Pancreas (tissue), 10 donors: ENCODE measurements around the gene MAP4K1. TPM values are rescaled to one million over a fixed set of nuclear protein-coding genes. Genes with fewer than 3 reads are reported as not detected.

Source experiments
- ATAC-seq, 4 donors: fragments of 200-7000 bp; cut with Tn5 transposase; one replicate each; pipeline versions ENCODE4 v1.8.0 to v1.9.1; 2020; ENCODE audit warnings: mild to moderate bottlenecking in 4 of 4, moderate library complexity in 4 of 4
- DNase-seq, 6 donors: peaks; one replicate each; pipeline ENCODE4 v3.0.0-alpha.2; 2020
- FAIRE-seq: peaks from 2 replicates; lab custom pipeline; 2012; peaks lifted over from hg19 to GRCh38; lab: Jason Lieb, UNC
- H3K27ac ChIP-seq, 4 donors: fragments of 200-600 bp; sonication (generic); 1 replicate in 3 of 4; 2 replicates in 1 of 4; pipeline versions ENCODE4 v1.5.0 to v1.8.0; 2020
- H3K27me3 ChIP-seq, 4 donors: fragments of 200-600 bp; one replicate each; pipeline ENCODE4 v1.8.0; 2021
- H3K36me3 ChIP-seq, 3 donors: fragments of 200-600 bp; sonication (generic) in 1 of 3; one replicate each; pipeline versions ENCODE4 v1.5.0 to v1.8.0; 2020 to 2021
- H3K4me1 ChIP-seq, 3 donors: fragments of 200-600 bp; one replicate each; pipeline ENCODE4 v1.8.0; 2021
- H3K4me3 ChIP-seq, 4 donors: fragments of 200-600 bp; sonication (generic) in 2 of 4; one replicate each; pipeline versions ENCODE4 v1.5.0 to v1.8.0; 2020 to 2021
- H3K9me3 ChIP-seq, 4 donors: fragments of 200-600 bp; one replicate each; pipeline ENCODE4 v1.8.0; 2021
- CTCF ChIP-seq, 4 donors: fragments of 200-600 bp; sonication (generic) in 3 of 4; IDR thresholded peaks; one replicate each; pipeline versions ENCODE4 v1.5.0 to v1.8.0; 2021; ENCODE audit warnings: antibody characterized with exemption in 4 of 4
- WGBS, 2 donors: extraction: QIAGEN DNeasy Blood & Tissue Kit; methylation state at CpG; one replicate each; pipeline ENCODE4 v1.1.7; 2013; 5-methylcytosine and 5-hydroxymethylcytosine counted together
- intact Hi-C, 3 donors: fragments of 100-400 bp; cut with DNase I; formaldehyde crosslinking; loops; one replicate each; pipeline versions ENCODE4 v1.11.1 to v1.14.2; 2022
- polyA plus RNA-seq, 2 donors: library from polyadenylated mRNA; stranded (reverse); fragments of 200-250 nt; gene quantifications; one replicate each; pipeline ENCODE4 v1.2.3, GENCODE V29; 2013
- total RNA-seq, 6 donors: library from RNA; stranded (reverse); fragmentation: NEBNext Ultra II Directional in 4 of 6; extraction: Animal tissue kit (Norgen Biotek cat#: 25700) in 4 of 6; gene quantifications; one replicate each; pipeline versions ENCODE4 v1.2.1 to v1.2.4, GENCODE V29; 2021 to 2023
- donor health status: healthy with polysubstance abuse.
- donor health status: DM: no; HTN: no; CAD: no; lungs with moderate emphysema.
- donor health status: DM: no; HTN: no; CAD: no.
- donor health status: control.
- donor health status: control.
- donor health status: Bipolar disorder and iron deficiency.
- donor health status: DM: yes; HTN: yes; CAD: no.
- donor health status: DM: no; HTN: no; CAD: no.
- donor health status: DM: no; HTN: no; CAD: no.
- donor health status: DM: yes; HTN: yes; CAD: no.

MAP4K1 gene
- total and polyA plus RNA-seq, 8 donors: 0.79 to 43.4 (median 2.7) TPM

GRCh38 chr19:38544569-38545315, 73.0 kb downstream of the MAP4K1 start:
- Histone ChIP-seq H3K27ac (peak overlapping the region in 1 of 4 donors; percentile 13), H3K4me3 (no peak overlapping the region), H3K9me3 (no peaks in the 10 kb centered on the region), H3K4me1 (peaks cover 0 to 7% (median under 1%) of the 10 kb centered on the region in 3 donors), H3K27me3 (no peaks in the 10 kb centered on the region), H3K36me3 (no peaks in the 10 kb centered on the region)
- no peak for ATAC-seq
- WGBS, 2 donors: 38 to 41% methylated on average over 6 of the region's 6 CpGs
- intact Hi-C loops: no loop called here
- peak in 2 of 4 donors; percentile 36 to 38 for TF ChIP-seq CTCF (IDR thresholded peaks at IDR 0.05)
- no peak for FAIRE-seq
- no peak for DNase-seq

- no peaks in the 10 kb centered on the region for H3K27me3 ChIP-seq
- TF ChIP-seq CTCF (IDR thresholded peaks at IDR 0.05): peak in 1 of 4 donors; percentile 35
- ATAC-seq (peak; percentile 87 to 96 (median 92)), DNase-seq (peak in 5 of 6 donors; percentile 47 to 74 (median 61)), FAIRE-seq (no peak)
- H3K36me3 ChIP-seq: no peaks in the 10 kb centered on the region
- intact Hi-C loops: no loop called here
- H3K4me3 ChIP-seq: no peak overlapping the region
- H3K27ac ChIP-seq: peak overlapping the region in 1 of 4 donors; percentile 13
- peaks cover 4 to 12% (median 8%) of the 10 kb centered on the region in 3 donors for H3K4me1 ChIP-seq
- WGBS, 2 donors: 30 to 34% methylated on average over 20 to 21 of the region's 21 CpGs
- no peaks in the 10 kb centered on the region for H3K9me3 ChIP-seq
Measured at GRCh38 chr19:38543807-38544568, 73.8 kb downstream of the MAP4K1 start.

DNA sequence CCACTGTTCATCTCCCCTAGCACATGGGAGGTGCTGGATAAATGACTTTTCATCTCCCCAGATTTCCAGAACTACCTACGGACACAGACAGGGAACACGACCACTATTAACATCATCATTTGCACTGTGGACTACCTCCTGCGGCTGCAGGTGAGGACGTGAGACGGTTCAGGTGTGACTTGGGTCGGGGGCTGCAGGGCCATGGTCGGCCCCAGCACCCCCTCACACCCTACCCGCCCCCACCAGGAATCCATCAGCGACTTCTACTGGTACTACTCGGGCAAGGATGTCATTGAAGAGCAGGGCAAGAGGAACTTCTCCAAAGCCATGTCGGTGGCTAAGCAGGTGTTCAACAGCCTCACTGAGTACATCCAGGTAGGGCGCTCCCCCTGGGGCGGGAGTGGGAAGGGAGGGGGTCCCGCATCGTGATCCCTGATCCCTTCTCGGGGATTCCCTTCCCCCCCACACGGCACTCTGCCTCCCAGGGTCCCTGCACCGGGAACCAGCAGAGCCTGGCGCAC, 74.4 kb downstream of the MAP4K1 start:
- FAIRE-seq: no peak
- ATAC-seq: peak in 2 of 4 donors; percentile 4 to 6
- H3K36me3 ChIP-seq: no peaks in the 10 kb centered on the region
- no peaks in the 10 kb centered on the region for H3K9me3 ChIP-seq
- H3K27me3 ChIP-seq: no peaks in the 10 kb centered on the region
- 62 to 65% methylated on average over 19 of the region's 19 CpGs for WGBS, 2 donors
- no peak overlapping the region for H3K27ac ChIP-seq
- peaks cover 10 to 18% (median 14%) of the 10 kb centered on the region in 3 donors for H3K4me1 ChIP-seq
- TF ChIP-seq CTCF (IDR thresholded peaks at IDR 0.05): no peak
- intact Hi-C loops: no loop called here
- H3K4me3 ChIP-seq: no peak overlapping the region
- no peak for DNase-seq

DNA sequence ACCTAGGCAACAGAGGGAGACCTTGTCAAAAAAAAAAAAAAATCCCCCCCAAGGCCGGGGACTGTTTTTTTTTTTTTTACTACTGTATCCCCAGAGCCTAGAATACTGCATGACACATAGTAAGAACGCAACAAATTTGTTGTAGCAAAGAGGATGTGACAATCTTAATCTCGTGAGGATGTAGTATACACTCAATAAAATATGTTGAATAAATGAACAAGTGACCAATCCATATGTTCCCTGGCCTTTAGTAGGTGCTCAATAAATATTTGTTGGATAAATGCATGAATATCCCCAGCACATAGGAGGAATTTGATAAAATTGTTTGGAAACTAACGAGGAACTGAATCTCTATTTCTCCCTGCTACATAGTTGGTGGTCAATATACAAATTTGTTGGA, 75.7 kb downstream of the MAP4K1 start:
- no peak for TF ChIP-seq CTCF (IDR thresholded peaks at IDR 0.05)

More for the DNA sequence above, 75.7 kb downstream of the MAP4K1 start:
- no peaks in the 10 kb centered on the region for H3K27me3 ChIP-seq
- intact Hi-C loops: no loop called here
- ATAC-seq (no peak), FAIRE-seq (no peak), DNase-seq (no peak)
- WGBS, 2 donors: 78 to 89% methylated on average over 4 of the region's 4 CpGs
- H3K4me3 ChIP-seq: no peak overlapping the region
- H3K9me3 ChIP-seq: no peaks in the 10 kb centered on the region
- peaks cover 10 to 20% (median 17%) of the 10 kb centered on the region in 3 donors for H3K4me1 ChIP-seq
- no peaks in the 10 kb centered on the region for H3K36me3 ChIP-seq
- no peak overlapping the region for H3K27ac ChIP-seq
